ENCODE measurements around the gene COL4A2. TPM values are rescaled to one million over a fixed set of nuclear protein-coding genes. Genes with fewer than 3 reads are reported as not detected.
"Not testable (repeated sequence)": the region's sequence is repeated elsewhere in the genome, so short reads cannot be mapped to it uniquely, and the experiment has no call there.

Gene COL4A2
- total RNA-seq, 1 experiment from 2014 or later, result 1.6 TPM

GRCh38 chr13:110531100-110531499 lies 224.0 kb downstream of the COL4A2 start:
- Histone ChIP-seq H3K4me2 (ENCODE audit: low read length) (no peak overlapping the region), H3K27ac (ENCODE audit: low read depth, low read length) (no peak overlapping the region), H2AFZ (ENCODE audit: low read depth, low read length, poor library complexity, severe bottlenecking) (no peak overlapping the region), H3K4me1 (ENCODE audit: control insufficient read depth in 1 of 2, insufficient read depth in 2 of 2, low read length in 2 of 2) (peaks cover 30 to 39% of the 10 kb centered on the region in 2 experiments), H3K9me2 (ENCODE audit: insufficient read depth) (no peaks in the 10 kb centered on the region), H3K79me2 (ENCODE audit: insufficient read depth, low read length) (no peaks in the 10 kb centered on the region; the same call in 1 of the 2 replicates), H4K20me1 (ENCODE audit: insufficient read depth) (no peaks in the 10 kb centered on the region), H3K9me3 (ENCODE audit: control insufficient read depth in 1 of 2, insufficient read depth in 1 of 2, low read depth in 1 of 2, low read length in 2 of 2) (no peaks in the 10 kb centered on the region), H3K27me3 (ENCODE audit: insufficient read depth, low read length) (no peaks in the 10 kb centered on the region), H3K4me3 (replicated peaks in 1 of 2; ENCODE audit: low read depth in 1 of 2, low read length in 2 of 2) (no peak overlapping the region), H3K36me3 (ENCODE audit: control insufficient read depth in 1 of 2, insufficient read depth in 2 of 2, low read length in 2 of 2) (no peaks in the 10 kb centered on the region), H3K9ac (ENCODE audit: low read length) (no peak overlapping the region)
- POLR2A ChIA-PET, result no interaction called here
- TF ChIP-seq EZH2 (IDR thresholded peaks at IDR 0.05) (no peak), ZFX (IDR thresholded peaks at IDR 0.05) (no peak), MAX (IDR thresholded peaks at IDR 0.05) (no peak), CBX3 (IDR thresholded peaks at IDR 0.05; ENCODE audit: low read depth) (no peak), POLR2AphosphoS5 (IDR thresholded peaks at IDR 0.05; ENCODE audit: low read depth, low read length) (no peak), FOSL1 (IDR thresholded peaks at IDR 0.05; ENCODE audit: low read depth) (no peak), SP1 (IDR thresholded peaks at IDR 0.05; ENCODE audit: low read depth) (no peak), CTCF (IDR thresholded peaks at IDR 0.05 in 2 of 3, conservative IDR thresholded peaks at IDR 0.05 in 1 of 3; ENCODE audit: borderline replicate concordance in 1 of 3, insufficient read depth in 1 of 3, low read depth in 2 of 3, low read length in 2 of 3) (no peak), EGR1 (IDR thresholded peaks at IDR 0.05; ENCODE audit: low read depth) (no peak)
- CTCF ChIA-PET, result no interaction called here
- intact Hi-C loops (cut with micrococcal nuclease), result no loop called here
- DNase-seq (ENCODE audit: low read depth, low spot score), result no peak
- no peak for ATAC-seq
- BruUV-seq (replicated peaks), result no TSS peak
- RAD21 ChIA-PET (ENCODE audit: low non-redundant PET in 1 of 2, low total read pairs in 2 of 2, uncharacterized antibody in 2 of 2, unreplicated experiment in 2 of 2), result no interaction called here

- Histone ChIP-seq H3K79me2 (ENCODE audit: insufficient read depth, low read length) (no peaks in the 10 kb centered on the region; the same call in 1 of the 2 replicates), H3K9ac (ENCODE audit: low read length) (no peak overlapping the region), H4K20me1 (ENCODE audit: insufficient read depth) (no peaks in the 10 kb centered on the region), H3K4me2 (ENCODE audit: low read length) (no peak overlapping the region), H3K4me3 (replicated peaks in 1 of 2; ENCODE audit: low read depth in 1 of 2, low read length in 2 of 2) (no peak overlapping the region), H3K36me3 (ENCODE audit: control insufficient read depth in 1 of 2, insufficient read depth in 2 of 2, low read length in 2 of 2) (no peaks in the 10 kb centered on the region), H3K4me1 (ENCODE audit: control insufficient read depth in 1 of 2, insufficient read depth in 2 of 2, low read length in 2 of 2) (peaks cover 24 to 33% of the 10 kb centered on the region in 2 experiments), H3K27me3 (ENCODE audit: insufficient read depth, low read length) (no peaks in the 10 kb centered on the region), H3K9me2 (ENCODE audit: insufficient read depth) (no peaks in the 10 kb centered on the region), H3K9me3 (ENCODE audit: control insufficient read depth in 1 of 2, insufficient read depth in 1 of 2, low read depth in 1 of 2, low read length in 2 of 2) (no peaks in the 10 kb centered on the region), H3K27ac (ENCODE audit: low read depth, low read length) (no peak overlapping the region), H2AFZ (ENCODE audit: low read depth, low read length, poor library complexity, severe bottlenecking) (no peak overlapping the region)
- BruUV-seq (replicated peaks), result no TSS peak
- ChIA-PET RAD21 (ENCODE audit: low non-redundant PET in 1 of 2, low total read pairs in 2 of 2, uncharacterized antibody in 2 of 2, unreplicated experiment in 2 of 2) (no interaction called here), POLR2A (no interaction called here), CTCF (no interaction called here)
- DNase-seq (ENCODE audit: low read depth, low spot score), result no peak
- no peak for ATAC-seq
- TF ChIP-seq CBX3 (IDR thresholded peaks at IDR 0.05; ENCODE audit: low read depth) (no peak), TCF7L2 (IDR thresholded peaks at IDR 0.05; ENCODE audit: borderline replicate concordance, extremely low read depth, insufficient read depth, insufficient read length) (no peak), JUND (IDR thresholded peaks at IDR 0.05) (no peak), POLR2A (IDR thresholded peaks at IDR 0.05; ENCODE audit: borderline replicate concordance, extremely low read depth, insufficient read depth, insufficient read length) (no peak), ZNF274 (IDR thresholded peaks at IDR 0.05; ENCODE audit: low read depth, low read length) (no peak), ZFX (IDR thresholded peaks at IDR 0.05) (no peak)
- intact Hi-C loops (cut with micrococcal nuclease), result no loop called here
These were observed 224.6 kb downstream of the COL4A2 start for GRCh38 chr13:110531671-110532083.

- intact Hi-C loops (cut with micrococcal nuclease); H3K9me3 ChIP-seq (ENCODE audit: control insufficient read depth in 1 of 2, insufficient read depth in 1 of 2, low read depth in 1 of 2, low read length in 2 of 2); BruUV-seq (replicated peaks); H4K20me1 ChIP-seq (ENCODE audit: insufficient read depth); H3K36me3 ChIP-seq (ENCODE audit: control insufficient read depth in 1 of 2, insufficient read depth in 2 of 2, low read length in 2 of 2); CTCF ChIA-PET; POLR2A ChIA-PET; H3K27ac ChIP-seq (ENCODE audit: low read depth, low read length); H3K9ac ChIP-seq (ENCODE audit: low read length); H3K4me2 ChIP-seq (ENCODE audit: low read length); H2AFZ ChIP-seq (ENCODE audit: low read depth, low read length, poor library complexity, severe bottlenecking); RAD21 ChIA-PET (ENCODE audit: low non-redundant PET in 1 of 2, low total read pairs in 2 of 2, uncharacterized antibody in 2 of 2, unreplicated experiment in 2 of 2); DNase-seq (ENCODE audit: low read depth, low spot score); H3K79me2 ChIP-seq (ENCODE audit: insufficient read depth, low read length); H3K9me2 ChIP-seq (ENCODE audit: insufficient read depth); H3K27me3 ChIP-seq (ENCODE audit: insufficient read depth, low read length); ATAC-seq; H3K4me3 ChIP-seq (replicated peaks in 1 of 2; ENCODE audit: low read depth in 1 of 2, low read length in 2 of 2): not testable (repeated sequence)
- H3K4me1 ChIP-seq (ENCODE audit: control insufficient read depth in 1 of 2, insufficient read depth in 2 of 2, low read length in 2 of 2), result peaks cover 18 to 27% of the 10 kb centered on the region in 2 experiments
These were observed 225.2 kb downstream of the COL4A2 start for GRCh38 chr13:110532258-110532657.
